Measurements from ENCODE around the gene COQ3.

DNA sequence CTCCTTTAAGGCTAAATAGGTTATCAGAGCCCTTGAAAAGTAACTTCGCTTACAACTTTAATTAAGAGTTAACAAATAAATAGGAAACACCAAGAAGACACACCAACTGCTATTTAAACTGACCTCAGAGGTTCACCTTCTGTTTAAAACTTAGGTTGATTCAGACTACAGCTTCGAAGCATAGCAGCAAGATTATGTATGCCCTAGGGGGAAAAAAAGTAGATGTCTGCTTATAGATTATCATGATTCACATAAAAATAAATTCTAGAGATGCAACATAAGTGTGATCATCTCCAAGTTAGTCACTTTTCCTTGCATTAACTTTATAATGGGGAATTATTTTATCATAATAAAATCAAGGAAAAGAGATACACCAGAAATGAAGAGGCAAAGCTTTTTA lies 22.2 kb upstream of the COQ3 start:
- TF ChIP-seq CTCF (IDR thresholded peaks at IDR 0.05; ENCODE audit: poor library complexity, severe bottlenecking) (no peak), EP300 (conservative IDR thresholded peaks at IDR 0.05; ENCODE audit: poor library complexity, severe bottlenecking) (no peak), RAD21 (conservative IDR thresholded peaks at IDR 0.05) (no peak), POLR2AphosphoS5 (IDR thresholded peaks at IDR 0.05) (no peak), TAF1 (IDR thresholded peaks at IDR 0.05; ENCODE audit: low read depth) (no peak), EZH2 (IDR thresholded peaks at IDR 0.05; ENCODE audit: borderline replicate concordance, insufficient read depth, low read length, poor library complexity, severe bottlenecking) (no peak), SMC3 (conservative IDR thresholded peaks at IDR 0.05; ENCODE audit: poor library complexity) (no peak), MXI1 (conservative IDR thresholded peaks at IDR 0.05; ENCODE audit: poor library complexity, severe bottlenecking) (no peak)

Data from neural cell (in vitro differentiated cells).